ENCODE data around the gene ZIK1.

The ZIK1 gene

DNA sequence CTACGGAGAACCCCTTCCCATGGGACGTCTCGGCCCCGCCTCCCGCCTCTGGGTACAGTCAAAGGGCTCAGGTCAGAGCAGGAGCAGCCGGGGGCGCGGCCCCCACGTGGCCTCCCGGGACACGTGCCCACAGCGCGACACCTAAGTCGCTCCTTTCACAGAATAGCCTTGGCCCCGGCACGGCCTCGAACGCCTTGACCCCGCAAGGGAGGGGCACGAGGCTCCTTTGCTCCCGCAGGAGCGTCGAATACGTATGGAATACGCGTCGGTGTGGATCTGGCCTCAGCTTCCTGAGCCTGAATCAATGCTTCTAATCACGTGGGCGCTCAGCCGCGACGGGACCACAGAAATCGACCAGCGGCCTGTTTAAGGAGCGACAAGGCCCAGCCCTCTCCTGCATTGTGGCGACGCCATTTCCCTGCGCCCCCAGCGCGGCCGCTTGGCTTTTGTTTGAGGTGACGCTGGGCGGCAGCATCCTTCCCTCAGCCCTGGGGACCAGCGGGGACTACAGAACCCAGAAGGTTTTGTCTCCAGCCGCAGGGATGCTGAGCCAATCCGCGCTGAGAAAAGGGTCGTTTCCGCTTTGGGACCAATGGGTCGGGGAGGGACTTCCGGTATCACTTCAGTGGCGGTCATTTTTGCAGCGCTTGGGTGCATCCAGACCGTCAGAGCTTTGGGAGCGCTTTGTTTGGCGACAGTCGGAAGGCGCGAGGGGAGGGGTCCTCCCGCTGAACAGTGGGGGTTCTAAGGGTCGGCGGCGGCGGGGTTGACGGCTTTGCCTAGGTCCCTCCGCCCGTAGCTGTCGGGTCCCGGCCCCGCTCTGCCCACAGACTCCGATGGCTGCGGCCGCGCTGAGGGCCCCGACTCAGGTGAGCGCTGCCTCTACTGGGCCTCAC is at the start of gene ZIK1:
ZIK1 (plus strand) TSS at position 625 of the 896 bp plus-strand sequence; CDS start at position 837, 212 bp downstream.
- TF ChIP-seq, protein P1, sequence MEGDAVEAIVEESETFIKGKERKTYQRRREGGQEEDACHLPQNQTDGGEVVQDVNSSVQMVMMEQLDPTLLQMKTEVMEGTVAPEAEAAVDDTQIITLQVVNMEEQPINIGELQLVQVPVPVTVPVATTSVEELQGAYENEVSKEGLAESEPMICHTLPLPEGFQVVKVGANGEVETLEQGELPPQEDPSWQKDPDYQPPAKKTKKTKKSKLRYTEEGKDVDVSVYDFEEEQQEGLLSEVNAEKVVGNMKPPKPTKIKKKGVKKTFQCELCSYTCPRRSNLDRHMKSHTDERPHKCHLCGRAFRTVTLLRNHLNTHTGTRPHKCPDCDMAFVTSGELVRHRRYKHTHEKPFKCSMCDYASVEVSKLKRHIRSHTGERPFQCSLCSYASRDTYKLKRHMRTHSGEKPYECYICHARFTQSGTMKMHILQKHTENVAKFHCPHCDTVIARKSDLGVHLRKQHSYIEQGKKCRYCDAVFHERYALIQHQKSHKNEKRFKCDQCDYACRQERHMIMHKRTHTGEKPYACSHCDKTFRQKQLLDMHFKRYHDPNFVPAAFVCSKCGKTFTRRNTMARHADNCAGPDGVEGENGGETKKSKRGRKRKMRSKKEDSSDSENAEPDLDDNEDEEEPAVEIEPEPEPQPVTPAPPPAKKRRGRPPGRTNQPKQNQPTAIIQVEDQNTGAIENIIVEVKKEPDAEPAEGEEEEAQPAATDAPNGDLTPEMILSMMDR (IDR thresholded peaks at IDR 0.05; ENCODE audit: low read depth, low read length, missing control alignments): no peak
- H3K4me3 ChIP-seq (ENCODE audit: low read depth, low read length): peak within 1 kb of the TSS; percentile 57
- peak; percentile 87 for DNase-seq (ENCODE audit: low read depth)

DNA sequence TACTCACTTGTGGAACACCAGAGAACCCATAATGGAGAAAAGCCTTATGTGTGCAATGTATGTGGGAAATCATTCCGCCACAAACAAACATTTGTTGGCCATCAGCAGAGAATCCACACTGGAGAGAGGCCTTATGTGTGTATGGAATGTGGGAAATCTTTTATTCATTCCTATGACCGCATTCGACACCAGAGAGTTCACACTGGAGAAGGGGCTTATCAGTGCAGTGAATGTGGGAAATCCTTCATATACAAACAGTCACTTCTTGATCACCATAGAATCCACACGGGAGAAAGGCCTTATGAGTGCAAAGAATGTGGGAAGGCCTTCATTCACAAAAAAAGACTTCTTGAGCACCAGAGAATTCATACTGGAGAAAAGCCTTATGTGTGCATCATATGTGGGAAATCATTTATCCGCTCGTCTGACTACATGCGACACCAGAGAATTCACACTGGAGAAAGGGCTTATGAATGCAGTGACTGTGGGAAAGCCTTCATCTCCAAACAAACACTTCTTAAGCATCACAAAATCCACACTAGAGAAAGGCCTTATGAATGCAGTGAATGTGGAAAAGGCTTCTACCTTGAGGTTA is 45.9 kb upstream of the ZIK1 start:
- no peak overlapping the region for H3K4me3 ChIP-seq (ENCODE audit: low read depth, low read length)
- no peak for DNase-seq (ENCODE audit: low read depth)
- TF ChIP-seq, protein P1 (IDR thresholded peaks at IDR 0.05; ENCODE audit: low read depth, low read length, missing control alignments): no peak

DNA sequence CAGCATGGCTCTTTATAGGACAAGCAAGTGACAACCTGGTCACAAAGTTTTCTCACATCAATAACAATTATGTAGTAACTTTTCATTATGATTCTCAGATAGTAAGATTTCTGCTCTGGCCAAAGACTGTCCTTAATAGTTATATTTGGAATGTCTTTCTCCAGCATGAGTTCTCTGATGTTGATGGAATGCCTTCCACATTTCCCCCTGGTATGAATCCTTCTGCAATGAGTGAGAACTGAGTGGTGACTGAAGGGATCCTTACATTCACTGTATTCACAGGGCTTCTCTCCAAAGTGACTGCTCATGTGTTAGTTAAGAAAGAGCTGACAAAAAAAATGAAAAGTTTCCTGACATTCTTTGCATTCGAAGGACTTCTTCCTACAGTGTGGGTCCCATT is 37.4 kb upstream of the ZIK1 start:
- H3K4me3 ChIP-seq (ENCODE audit: low read depth, low read length): no peak overlapping the region
- TF ChIP-seq, protein P1 (IDR thresholded peaks at IDR 0.05; ENCODE audit: low read depth, low read length, missing control alignments): no peak
- DNase-seq (ENCODE audit: low read depth): no peak

DNA sequence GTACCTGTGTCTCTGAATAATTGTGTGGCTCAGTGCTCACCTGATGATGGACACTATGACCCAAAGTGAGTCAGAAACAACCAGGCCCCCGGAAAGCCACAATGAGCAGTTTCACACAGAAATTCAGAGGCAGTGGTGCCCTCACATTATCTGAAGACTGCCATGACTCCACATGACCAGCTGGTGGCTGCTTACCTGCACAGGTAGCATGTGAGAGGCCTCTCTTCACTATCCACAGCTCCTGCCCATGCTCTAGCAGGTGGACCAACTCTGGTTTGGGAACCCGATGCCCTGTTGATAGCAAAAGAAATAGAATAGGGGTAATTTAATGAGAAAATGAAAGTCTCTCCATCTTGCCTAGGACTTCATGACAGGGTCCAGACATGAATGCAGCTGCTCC is 31.5 kb upstream of the ZIK1 start:
- DNase-seq (ENCODE audit: low read depth): no peak
- TF ChIP-seq, protein P1 (IDR thresholded peaks at IDR 0.05; ENCODE audit: low read depth, low read length, missing control alignments): no peak
- H3K4me3 ChIP-seq (ENCODE audit: low read depth, low read length): no peak overlapping the region

DNA sequence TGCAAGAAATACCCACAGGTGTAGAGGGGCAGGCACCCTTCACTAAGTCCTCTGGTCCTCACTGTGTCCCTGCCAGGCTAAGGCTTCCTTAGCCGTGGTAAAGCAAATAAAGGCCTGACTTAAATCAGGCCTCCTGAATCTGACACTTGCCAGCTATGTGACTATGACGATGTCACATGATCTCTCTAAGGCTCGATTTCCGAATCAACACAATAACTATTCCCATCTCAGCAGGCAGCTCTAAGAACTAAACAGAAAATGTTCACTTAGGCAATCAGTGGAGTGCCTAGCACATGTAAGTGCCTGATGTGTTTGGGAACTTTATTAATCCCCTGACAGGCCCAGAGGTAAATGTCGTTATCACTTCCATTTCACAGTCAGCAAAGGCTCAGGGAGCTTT is 26.3 kb upstream of the ZIK1 start:
- DNase-seq (ENCODE audit: low read depth): no peak
- H3K4me3 ChIP-seq (ENCODE audit: low read depth, low read length): no peak overlapping the region
- TF ChIP-seq, protein P1 (IDR thresholded peaks at IDR 0.05; ENCODE audit: low read depth, low read length, missing control alignments): no peak

DNA sequence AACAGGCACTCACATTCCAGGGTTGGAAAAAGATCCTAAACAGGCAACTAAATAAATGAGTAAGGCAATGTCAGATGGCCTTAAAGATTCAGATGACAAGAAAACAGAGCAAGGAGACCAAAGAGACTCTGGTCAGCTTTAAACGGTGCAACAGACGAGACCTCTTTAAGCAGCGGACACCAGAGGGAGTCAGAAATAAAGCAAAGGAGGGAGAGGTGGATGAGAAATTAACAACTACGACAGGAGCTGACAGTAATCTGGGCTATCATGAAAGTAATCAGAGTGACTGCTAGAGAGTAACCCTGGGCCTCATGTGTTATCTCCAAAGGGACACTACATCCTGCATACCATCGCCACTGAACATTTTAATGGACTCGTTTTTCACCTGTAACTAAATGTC is 25.4 kb upstream of the ZIK1 start:
- TF ChIP-seq, protein P1 (IDR thresholded peaks at IDR 0.05; ENCODE audit: low read depth, low read length, missing control alignments): no peak
- DNase-seq (ENCODE audit: low read depth): no peak
- peak overlapping the region; percentile 91 for H3K4me3 ChIP-seq (ENCODE audit: low read depth, low read length)

All from GM12864 (cell line).